Fibroblast of skin of right quadriceps (primary cell): ENCODE measurements around the gene GIPR.
A peak's percentile ranks its signal among the peaks of the same experiment; 100 is the strongest.
"Not testable (repeated sequence)": the region's sequence is repeated elsewhere in the genome, so short reads cannot be mapped to it uniquely, and the experiment has no call there.

ENCODE experiments used
- DNase-seq: peaks from one replicate; pipeline ENCODE4 v3.0.0-alpha.2; 2013

GIPR gene

GRCh38 chr19:45692187-45693105, 24.4 kb downstream of the GIPR start, which contains the start of gene QPCTL:
Gene QPCTL (plus strand): TSS chr19:45692666. CDS start chr19:45692704, 38 bp downstream.
- DNase-seq: peak; percentile 100

- peak; percentile 61 for DNase-seq
These were observed 25.2 kb downstream of the GIPR start for GRCh38 chr19:45693106-45693788.

GRCh38 chr19:45701676-45702075, 33.7 kb downstream of the GIPR start:
- DNase-seq: no peak

- no peak for DNase-seq
These were observed 37.1 kb downstream of the GIPR start for GRCh38 chr19:45705115-45705514.

- DNase-seq: no peak
These were observed 37.8 kb downstream of the GIPR start for GRCh38 chr19:45705710-45706415.

- no peak for DNase-seq
These were observed 42.5 kb downstream of the GIPR start for GRCh38 chr19:45710356-45711130.

DNA sequence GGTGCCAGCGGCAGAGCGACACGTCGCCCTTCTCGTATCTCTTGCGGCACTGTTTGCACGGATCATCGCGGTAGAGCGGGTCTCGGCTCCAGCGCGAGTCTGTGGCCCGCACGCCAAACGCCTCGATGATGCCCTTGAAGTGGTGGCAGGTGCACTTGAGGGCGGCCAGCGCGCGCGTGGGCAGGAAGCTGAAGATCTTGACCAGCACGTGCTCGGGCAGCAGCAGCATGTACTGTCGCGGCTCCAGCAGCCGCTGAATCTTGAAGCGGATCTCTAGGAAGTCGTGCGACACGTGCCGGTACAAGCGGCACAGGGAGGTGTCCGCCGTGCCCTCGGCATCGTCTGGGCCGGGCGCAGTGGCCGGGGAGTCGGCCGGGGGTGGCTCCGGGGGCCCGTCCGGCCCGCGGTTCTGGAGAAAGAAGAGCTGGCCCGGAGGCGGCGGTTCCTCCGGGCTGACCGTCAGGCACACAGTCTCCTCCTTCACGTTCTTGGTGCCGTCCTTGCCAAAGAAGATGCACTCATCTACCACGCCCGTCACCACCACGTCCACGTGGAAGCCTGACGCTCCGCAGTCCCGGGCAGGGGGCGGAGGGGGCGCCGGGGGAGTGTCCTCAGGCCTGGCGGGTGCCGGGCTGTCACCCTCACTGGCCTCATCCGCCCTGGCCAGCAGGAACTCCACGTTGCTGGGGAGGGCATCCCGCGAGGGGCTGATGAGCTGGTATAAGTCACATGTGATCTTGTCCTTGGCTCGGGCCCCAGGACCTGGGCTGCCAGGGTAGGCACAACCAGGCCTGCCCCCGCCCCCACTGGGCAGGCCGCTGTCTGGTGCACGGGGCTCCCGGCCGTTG, 44.1 kb downstream of the GIPR start:
- DNase-seq: no peak

DNA sequence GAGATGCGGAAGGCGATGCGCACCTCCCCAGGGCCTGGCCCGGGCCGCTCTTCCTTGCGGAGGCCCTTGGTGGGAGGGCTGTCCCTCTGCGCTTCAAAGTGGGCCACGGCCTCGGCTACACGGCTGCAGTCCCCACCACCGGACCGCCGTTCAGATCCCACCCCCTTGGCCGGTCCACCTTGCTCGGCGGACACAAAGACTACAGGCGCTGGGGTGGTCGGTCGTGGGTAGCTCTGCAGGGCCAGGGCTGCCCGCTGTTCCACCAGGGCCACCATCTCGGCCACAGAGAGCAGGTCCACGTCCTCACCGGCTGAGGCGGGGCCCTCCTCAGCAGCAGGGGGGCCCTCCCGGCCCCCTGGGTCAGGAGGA, 44.7 kb downstream of the GIPR start:
- no peak for DNase-seq

DNA sequence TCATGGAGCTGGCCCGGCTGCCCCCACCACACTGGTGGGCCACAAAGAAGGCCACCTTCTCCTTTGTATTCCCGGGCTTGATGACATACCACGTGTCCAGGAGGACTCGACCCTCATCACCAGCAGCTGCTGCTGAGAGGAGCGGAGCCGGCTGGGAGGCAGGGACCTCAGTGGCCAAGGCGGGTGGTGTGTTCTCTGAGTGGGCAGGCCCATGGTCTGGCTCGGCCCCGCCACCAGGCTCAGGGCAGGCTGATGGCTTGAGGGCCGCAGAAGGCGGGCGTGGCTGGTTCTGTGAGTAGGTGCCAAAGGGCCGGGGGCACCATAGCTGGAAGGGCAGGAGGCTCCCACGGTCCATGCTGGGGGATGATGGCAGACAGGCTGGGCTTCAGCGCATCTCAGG, 45.1 kb downstream of the GIPR start:
- no peak for DNase-seq

- DNase-seq: no peak
These were observed 47.1 kb downstream of the GIPR start for GRCh38 chr19:45715139-45715538.

DNA sequence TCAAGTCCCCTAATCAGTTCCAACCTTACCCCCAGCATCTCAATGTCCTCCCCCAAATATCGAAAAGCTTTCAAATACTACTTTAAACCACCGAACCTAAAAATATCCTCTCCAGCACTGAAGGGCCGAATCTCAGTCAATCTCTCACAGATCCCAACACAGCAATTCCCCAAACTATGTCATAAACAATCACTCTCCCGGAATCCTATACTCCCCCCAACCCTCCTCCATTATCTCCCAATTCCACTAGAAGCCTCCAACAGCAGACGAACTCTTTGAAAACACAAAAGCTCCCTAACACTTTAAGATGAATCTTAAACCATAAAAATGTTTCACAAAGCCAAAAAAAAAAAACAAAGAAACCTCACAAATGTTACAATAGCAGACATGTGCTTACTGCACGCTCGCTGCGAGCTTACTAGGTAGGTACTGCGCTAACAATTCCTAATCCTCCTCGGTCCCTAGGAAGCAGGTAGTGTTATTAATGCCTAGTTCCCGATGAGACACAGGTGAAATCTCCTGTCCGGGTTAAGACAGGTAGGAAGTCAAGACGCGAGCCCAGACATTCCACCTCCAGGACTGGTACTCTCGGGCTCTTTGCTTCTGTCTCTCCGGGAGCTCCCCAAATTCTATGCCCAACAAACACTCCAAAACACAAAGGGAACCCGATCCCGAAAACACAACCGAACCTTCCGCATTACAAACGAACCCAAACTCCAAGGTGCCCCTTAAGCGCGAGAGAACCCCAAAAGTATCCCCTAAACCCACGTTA, 48.5 kb downstream of the GIPR start:
- DNase-seq: peak; percentile 35

- peak; percentile 99 for DNase-seq
These were observed 49.3 kb downstream of the GIPR start for GRCh38 chr19:45717131-45717982.

GRCh38 chr19:45717983-45718650, 50.1 kb downstream of the GIPR start:
- no peak for DNase-seq

GRCh38 chr19:45720065-45720464, 52.0 kb downstream of the GIPR start:
- DNase-seq: not testable (repeated sequence)

DNA sequence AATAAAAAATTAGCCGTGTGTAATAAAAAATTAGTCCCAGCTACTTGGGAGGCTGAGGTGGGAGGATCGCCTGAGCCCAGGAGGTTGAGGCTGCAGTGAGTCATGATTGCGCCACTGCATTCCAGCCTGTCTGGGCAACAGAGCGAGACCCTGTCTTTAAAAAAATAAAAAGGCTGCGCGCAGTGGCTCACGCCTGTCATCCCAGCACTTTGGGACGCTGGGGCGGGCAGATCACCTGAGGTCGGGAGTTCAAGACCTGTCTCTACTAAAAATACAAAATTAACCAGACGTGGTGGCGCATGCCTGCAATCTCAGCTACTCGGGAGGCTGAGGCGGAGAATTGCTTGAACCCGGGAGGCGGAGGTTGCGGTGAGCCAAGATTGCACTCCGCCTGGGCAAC, 60.7 kb downstream of the GIPR start:
- DNase-seq: not testable (repeated sequence)

- DNase-seq: no peak
These were observed 61.8 kb downstream of the GIPR start for GRCh38 chr19:45729800-45730290.

GRCh38 chr19:45730368-45731288, 62.6 kb downstream of the GIPR start, which contains the start of gene FBXO46:
Gene FBXO46 (minus strand): TSS chr19:45730896. CDS start chr19:45713495, 17,401 bp downstream.
- DNase-seq: peak; percentile 99
